NK-92 (cell line): ENCODE measurements around the gene RTEL1.
"Not testable (repeated sequence)": the region's sequence is repeated elsewhere in the genome, so short reads cannot be mapped to it uniquely, and the experiment has no call there.

Experiments used
- DNase-seq: peaks from one replicate; lab custom pipeline; 2025; ENCODE audit not compliant: unreplicated experiment; lab: John Stamatoyannopoulos, UW

RTEL1 gene

GRCh38 chr20:63712191-63712590 lies 54.1 kb downstream of the RTEL1 start:
- DNase-seq, result no peak

DNA sequence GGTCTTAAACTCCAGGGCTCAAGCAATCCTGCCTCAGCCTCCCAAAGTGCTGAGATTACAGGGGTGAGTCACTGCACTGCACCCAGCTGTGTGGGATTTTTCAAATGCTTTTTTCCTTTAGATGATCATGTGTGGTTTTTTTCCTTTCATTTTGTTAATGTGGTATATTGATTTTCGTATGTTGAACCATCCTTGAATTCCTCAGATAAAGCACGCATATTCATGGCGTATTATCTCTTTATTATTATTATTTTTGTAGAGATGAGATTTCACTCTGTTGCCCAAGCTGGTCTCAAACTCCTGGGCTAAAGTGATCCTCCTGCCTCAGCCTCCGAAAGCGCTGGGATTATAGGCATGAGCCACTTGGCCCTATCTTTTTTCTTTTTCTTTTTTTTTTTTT lies 56.7 kb downstream of the RTEL1 start:
- no peak for DNase-seq

GRCh38 chr20:63718996-63719395 lies 60.9 kb downstream of the RTEL1 start:
- DNase-seq, result no peak

DNA sequence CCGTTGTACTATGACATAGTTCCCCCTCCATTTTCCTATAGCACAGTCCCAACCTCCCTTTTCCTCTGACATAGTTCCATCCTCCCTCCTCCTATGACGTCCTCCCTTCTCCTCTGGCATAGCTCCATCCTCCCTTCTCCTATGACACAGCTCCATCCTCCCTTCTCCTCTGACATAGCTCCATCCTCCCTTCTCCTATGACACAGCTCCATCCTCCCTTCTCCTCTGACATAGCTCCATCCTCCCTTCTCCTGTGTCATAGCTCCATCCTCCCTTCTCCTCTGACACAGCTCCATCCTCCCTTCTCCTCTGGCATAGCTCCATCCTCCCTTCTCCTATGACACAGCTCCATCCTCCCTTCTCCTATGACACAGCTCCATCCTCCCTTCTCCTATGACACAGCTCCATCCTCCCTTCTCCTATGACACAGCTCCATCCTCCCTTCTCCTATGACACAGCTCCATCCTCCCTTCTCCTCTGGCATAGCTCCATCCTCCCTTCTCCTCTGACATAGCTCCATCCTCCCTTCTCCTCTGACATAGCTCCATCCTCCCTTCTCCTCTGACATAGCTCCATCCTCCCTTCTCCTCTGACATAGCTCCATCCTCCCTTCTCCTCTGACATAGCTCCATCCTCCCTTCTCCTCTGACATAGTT lies 65.0 kb downstream of the RTEL1 start:
- not testable (repeated sequence) for DNase-seq

- DNase-seq, result not testable (repeated sequence)
Observed at GRCh38 chr20:63730189-63730733, 72.1 kb downstream of the RTEL1 start.

DNA sequence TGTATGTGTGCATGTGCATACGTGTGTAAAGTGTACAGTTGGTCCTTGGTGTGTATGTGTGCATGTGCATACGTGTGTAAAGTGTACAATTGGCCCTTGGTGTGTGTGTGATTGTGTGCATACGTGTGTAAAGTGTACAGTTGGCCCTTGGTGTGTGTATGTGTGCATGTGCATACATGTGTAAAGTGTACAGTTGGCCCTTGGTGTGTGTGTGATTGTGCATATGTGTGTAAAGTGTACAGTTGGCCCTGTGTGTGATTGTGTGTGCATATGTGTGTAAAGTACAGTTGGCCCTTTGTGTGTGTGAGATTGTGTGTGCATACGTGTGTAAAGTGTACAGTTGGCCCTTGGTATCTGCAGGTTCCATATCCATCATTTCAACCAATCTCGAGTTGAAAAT lies 73.3 kb downstream of the RTEL1 start:
- DNase-seq, result no peak

- DNase-seq, result no peak
Observed at GRCh38 chr20:63732118-63733095, 74.3 kb downstream of the RTEL1 start.

GRCh38 chr20:63733117-63733516 lies 75.0 kb downstream of the RTEL1 start:
- DNase-seq, result no peak

GRCh38 chr20:63733579-63734081 lies 75.5 kb downstream of the RTEL1 start:
- DNase-seq, result no peak

- no peak for DNase-seq
Observed at GRCh38 chr20:63734111-63734945, 76.2 kb downstream of the RTEL1 start.

- no peak for DNase-seq
Observed at GRCh38 chr20:63734946-63735858, 77.1 kb downstream of the RTEL1 start.

DNA sequence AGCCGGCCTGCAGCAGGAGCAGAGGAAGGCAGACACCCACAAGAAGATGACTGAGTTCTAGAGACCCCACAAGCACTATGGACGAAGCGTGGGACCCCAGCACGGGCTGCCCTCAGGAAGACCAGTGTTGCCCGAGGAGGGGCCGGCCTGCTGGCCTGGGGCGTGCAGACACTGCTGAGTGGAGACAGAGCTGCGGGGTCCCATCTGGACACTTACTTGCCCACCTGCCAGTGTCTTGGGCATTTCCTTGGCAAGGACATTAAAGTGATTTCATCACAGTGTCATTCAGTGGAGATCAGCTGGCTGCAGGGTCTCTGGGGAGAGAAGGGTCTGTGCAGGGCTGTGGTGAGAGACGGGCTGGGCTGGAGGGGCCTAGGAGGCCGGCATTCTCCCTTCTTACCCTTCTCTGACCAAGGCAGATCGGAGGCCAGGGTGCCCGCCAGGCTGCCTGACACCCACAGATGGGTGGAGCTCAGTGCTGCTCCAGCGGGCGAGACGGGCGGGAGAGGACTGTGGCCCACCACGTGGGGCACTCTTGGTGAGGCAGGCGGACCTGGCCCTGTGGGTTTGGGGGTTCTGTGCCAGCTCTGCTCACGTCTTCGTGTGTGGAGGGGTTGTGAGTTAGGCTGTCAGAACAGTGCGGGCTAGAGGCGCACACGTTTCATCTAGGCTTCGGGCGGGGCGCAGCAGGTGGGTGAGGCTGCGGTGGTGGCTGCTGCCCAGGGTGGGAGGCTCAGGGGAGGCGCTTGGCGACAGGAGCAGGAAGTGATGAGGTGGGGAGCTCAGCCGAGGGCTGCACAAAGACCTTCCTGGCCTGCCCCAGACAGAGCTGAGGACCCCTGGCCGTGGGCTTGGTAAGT lies 78.0 kb downstream of the RTEL1 start, which contains the start of gene LIME1:
Gene LIME1, plus strand, starts transcription at position 806 of the 860 bp plus-strand sequence. CDS start 886 bp downstream, outside the sequence.
- DNase-seq, result no peak

GRCh38 chr20:63736893-63737694 lies 79.0 kb downstream of the RTEL1 start:
- DNase-seq, result no peak

- no peak for DNase-seq
Observed at GRCh38 chr20:63737695-63737944, 79.5 kb downstream of the RTEL1 start.

- no peak for DNase-seq
Observed at GRCh38 chr20:63737945-63738686, 80.0 kb downstream of the RTEL1 start.

DNA sequence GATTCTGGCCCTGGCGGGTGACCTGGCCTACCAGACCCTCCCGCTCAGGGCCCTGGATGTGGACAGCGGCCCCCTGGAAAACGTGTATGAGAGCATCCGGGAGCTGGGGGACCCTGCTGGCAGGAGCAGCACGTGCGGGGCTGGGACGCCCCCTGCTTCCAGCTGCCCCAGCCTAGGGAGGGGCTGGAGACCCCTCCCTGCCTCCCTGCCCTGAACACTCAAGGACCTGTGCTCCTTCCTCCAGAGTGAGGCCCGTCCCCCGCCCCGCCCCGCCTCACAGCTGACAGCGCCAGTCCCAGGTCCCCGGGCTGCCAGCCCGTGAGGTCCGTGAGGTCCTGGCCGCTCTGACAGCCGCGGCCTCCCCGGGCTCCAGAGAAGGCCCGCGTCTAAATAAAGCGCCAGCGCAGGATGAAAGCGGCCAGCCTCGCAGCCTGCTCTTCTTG lies 80.6 kb downstream of the RTEL1 start:
- no peak for DNase-seq
